Activated naive CD4-positive, alpha-beta T cell (primary cell): ENCODE data around the gene SERTAD1.
"Not testable (repeated sequence)": the region's sequence is repeated elsewhere in the genome, so short reads cannot be mapped to it uniquely, and the experiment has no call there.

Source experiments
- DNase-seq, 4 experiments: peaks; one replicate each; lab custom pipeline; 2025; lab: John Stamatoyannopoulos, UW

Gene SERTAD1, protein sequence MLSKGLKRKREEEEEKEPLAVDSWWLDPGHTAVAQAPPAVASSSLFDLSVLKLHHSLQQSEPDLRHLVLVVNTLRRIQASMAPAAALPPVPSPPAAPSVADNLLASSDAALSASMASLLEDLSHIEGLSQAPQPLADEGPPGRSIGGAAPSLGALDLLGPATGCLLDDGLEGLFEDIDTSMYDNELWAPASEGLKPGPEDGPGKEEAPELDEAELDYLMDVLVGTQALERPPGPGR

GRCh38 chr19:40425450-40426287, at the start of gene SERTAD1:
TSS of gene SERTAD1 (minus strand) at chr19:40425992. CDS start at chr19:40423546, 2,446 bp downstream.
- DNase-seq, result peak; percentile 99 to 100 (median 99)

DNA sequence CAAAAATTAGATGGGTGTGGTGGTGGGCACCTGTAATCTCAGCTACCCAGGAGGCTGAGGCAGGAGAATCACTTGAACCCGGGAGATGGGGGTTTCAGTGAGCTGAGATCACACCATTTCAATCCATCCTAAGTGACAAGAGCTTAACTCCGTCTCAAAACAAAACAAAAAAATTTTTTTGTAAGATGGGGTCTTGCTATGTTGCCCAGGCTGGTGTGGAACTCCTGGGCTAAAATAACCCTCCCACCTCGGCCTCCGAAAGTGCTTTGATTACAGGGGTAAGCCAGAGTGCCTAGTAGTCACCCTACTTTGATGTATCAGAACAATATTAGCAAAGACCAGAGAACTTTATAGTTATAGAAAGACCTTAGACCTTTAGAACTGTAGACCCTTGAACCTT, 48.9 kb upstream of the SERTAD1 start:
- DNase-seq, result no peak

DNA sequence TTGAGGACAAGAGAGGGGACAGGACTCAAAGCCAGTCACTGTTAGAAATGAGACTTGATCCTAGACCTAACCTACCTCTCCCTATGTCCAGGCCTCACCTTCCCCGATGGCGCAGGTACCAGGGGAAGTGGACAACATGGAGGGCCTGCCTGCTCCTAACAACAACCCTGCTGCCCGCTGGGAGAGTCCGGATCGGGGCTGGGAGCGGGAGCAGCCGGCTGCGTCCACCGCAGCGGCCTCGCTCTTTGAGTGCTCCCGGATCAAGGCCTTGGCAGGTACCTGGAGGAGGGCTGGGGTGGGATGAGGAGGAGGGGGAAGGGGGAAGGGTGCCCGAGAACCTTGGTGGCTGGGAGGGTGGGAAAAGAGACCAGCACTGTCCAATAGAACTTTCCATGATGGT, 46.7 kb upstream of the SERTAD1 start:
- no peak for DNase-seq

DNA sequence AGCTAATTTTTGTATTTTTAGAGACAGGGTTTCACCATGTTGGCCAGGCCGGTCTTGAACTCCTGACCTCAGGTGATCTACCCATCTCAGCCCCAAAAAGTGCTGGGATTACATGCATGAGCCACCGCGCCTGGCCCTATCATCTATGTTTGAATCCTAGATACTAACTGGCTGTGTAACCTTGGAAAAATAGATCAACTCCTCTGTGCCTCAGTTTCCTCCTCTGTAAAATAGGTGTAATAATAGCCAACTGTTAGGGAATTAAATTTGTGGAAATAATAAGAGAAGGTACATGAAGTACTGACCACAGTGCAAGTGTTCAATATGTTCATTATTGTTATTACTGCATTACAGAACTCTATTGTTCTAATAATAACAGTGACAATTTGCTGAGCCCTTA, 45.3 kb upstream of the SERTAD1 start:
- no peak for DNase-seq

DNA sequence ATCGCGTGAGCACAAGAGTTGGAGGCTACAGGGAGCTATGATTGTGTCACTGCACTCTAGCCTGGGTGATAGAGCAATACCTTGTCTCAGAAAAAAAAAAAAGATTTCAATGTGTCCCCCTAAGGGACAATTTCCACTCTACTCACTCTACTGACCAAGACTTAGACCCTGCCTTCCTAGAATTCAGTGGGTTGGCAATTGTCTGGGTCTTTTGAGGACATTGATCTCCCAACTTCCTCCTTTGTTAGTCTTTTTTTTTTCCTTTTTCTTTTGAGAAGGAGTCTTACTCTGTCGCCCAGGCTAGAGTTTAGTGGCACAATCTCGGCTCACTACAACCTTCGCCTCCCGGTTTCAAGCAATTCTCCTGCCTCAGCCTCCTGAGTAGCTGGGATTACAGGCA, 43.2 kb upstream of the SERTAD1 start:
- DNase-seq, result no peak

- DNase-seq, result no peak
Observed at GRCh38 chr19:40466985-40467734, 41.4 kb upstream of the SERTAD1 start, which contains the start of gene SPTBN4. TSS of gene SPTBN4 (plus strand) at chr19:40467001. CDS start at chr19:40472622, 5,621 bp downstream.

GRCh38 chr19:40466219-40466984, 40.6 kb upstream of the SERTAD1 start:
- peak; percentile 57 to 76 (median 64) for DNase-seq

GRCh38 chr19:40465557-40466218, 39.9 kb upstream of the SERTAD1 start, which contains the start of gene BLVRB:
TSS of gene BLVRB (minus strand) at chr19:40465745. CDS start at chr19:40465688, 57 bp downstream.
- peak; percentile 97 to 100 (median 98) for DNase-seq

DNA sequence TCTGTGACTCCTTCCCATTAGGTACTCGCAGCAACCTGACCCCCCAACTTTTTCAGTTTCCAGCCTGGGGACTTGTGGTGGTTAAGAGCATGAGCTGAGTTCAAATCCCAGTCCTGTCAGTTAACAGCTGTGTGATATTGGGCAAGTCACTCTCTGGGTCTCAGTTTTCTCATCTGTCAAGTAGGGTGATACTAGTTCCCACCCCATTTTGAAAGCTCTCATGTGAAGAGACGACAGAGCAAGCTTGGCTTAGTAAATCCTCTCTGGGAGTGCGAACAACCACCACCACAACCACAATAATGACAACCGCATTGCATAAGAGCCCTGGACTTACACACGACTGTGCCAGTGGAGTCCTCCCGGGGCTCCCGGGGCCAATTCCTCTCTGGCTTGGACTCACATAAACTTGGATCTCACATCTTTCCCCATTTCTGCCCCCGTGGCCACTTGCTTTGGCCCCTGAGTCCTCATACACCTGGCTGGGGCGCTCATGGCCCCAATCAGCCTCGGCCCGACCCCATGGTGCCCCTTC, 39.3 kb upstream of the SERTAD1 start:
- DNase-seq, result no peak

- peak; percentile 13 to 60 (median 42) for DNase-seq
Observed at GRCh38 chr19:40464059-40465024, 38.5 kb upstream of the SERTAD1 start.

DNA sequence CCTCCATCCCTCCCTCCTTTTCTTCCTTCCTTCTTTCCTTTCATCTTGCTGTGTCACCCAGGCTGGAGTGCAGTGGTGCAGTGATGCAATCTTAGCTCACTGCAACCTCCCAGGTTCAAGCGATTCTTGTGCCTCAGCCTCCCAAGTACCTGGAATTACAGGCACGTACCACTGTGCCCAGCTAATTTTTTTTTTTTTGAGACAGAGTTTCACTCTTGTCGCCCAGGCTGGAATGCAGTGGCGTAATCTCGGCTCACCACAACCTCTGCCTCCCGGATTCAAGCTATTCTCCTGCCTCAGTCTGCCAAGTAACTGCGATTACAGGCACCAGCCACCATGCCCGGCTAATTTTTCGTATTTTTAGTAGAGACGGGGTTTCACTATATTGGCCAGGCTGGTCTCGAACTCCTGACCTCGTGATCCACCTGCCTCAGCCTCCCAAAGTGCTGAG, 37.8 kb upstream of the SERTAD1 start:
- not testable (repeated sequence) for DNase-seq

DNA sequence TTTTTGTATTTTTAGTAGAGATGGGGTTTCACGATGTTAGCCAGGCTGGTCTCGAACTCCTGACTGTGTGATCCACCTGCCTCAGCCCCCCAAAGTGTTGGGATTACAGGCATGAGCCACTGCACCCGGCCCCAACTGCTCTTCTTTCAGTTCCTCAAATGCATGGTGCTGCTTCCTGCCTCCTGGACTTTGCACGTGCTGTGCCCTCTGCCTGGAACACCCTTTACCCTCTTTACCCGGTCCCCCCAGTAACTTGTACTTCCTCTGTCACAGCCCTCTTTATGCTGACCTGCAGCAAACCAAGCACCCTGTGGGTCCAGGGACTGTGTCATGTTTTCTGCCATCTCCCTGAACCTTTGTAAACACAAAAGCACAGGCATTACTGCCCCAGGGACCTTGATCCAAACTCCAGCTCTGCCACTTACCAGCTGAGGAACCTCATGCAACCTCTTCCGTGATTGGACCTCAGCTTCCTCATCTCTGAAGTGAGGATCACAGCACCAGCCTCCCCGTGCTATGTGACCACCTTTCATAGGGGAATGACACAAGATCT, 36.0 kb upstream of the SERTAD1 start:
- no peak for DNase-seq

DNA sequence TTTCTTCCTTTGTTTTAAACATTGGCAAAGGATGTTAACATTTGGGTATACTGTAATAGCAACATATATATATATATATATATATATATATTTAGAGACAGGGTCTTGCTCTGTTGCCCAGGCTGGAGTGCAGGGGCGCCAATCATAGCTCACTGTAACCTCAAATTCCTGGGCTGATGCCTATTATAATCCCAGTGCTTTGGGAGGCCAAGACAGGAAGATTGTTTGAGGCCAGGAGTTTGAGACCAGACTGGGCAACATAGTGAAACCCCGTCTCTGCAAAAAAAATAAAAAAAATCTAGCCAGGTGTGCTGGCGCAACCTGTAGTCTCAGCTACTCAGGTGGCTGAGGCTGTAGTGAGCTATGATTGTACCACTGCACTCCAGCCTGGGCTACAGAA, 34.4 kb upstream of the SERTAD1 start:
- DNase-seq, result no peak

DNA sequence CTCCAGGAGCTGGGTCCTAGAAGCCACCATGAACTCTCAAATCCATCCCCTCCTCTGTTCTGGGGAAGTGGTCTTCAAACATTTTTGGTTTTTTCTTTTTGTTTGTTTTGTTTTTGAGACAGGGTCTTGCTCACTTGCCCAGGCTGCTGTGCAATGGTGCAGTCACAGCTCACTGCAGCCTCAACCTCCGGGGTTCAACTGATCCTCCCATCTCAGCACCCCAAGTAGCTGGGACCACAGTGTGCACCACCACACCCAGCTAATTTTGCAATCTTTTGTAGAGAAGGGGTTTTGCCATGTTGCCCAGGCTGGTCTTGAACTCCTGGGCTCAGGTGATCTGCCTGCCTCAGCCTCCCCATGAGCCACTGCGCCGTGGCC, 32.8 kb upstream of the SERTAD1 start:
- no peak for DNase-seq

DNA sequence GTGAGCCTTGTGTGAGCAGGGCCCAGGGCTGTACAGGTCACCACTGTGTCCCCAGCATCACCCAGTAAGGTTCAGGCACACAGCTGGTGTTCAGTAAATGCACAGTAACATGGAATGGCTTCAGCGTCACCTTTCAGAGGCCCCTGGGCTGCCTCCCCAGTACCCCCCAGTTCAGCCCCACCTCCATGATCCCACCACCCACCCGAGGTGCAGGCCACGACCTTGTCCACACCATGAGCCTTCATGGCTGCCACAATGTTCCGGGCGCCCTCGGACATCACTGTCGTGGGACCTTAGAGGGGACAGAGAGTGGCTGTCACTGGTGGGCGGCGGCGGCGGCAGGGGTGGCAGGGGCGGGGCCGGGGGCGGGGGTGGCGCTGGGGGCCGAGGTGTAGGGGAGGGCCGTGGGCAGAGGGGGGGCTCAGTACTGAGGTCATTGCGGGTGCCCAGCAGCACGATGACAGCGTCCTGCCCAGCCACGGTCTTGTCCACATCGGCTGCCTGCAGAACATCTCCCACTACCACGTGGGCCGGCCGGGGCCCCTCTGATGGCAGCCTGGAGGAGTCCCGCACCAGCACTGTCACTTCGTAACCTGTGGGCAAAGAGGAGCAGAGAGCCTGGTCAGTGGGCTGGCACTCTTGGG, 32.3 kb upstream of the SERTAD1 start:
- no peak for DNase-seq

GRCh38 chr19:40457048-40457447, 31.3 kb upstream of the SERTAD1 start:
- DNase-seq, result no peak

- not testable (repeated sequence) for DNase-seq
Observed at GRCh38 chr19:40453943-40454342, 28.2 kb upstream of the SERTAD1 start.

DNA sequence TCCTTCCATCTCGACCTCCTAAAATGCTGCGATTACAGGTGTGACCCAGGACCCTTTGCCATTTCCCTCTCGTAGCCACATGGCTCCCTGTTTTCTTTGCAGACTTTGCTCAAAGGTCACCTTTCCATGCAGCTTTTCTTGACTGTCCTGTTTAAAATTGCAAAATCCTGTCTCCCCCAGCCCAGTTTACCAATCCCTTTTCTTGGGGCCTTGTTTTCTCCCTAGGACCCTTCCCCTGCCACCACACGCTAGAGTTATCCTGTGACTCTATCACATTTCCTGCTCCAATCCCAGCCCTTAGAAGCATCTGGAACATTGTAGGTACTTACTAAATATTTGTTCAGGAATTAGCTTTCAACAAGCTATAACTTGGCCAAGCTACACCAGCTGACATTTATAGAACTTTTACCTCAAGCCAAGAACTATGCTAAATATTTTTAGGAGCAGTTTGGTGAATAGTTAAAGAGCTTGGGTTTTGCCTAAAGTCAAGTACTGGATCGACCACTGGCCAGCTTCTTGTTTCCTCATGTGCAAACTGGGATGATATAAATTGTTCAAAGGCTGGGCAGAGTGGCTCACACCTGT, 27.5 kb upstream of the SERTAD1 start:
- no peak for DNase-seq
